ENCODE data around the gene HACD2. TPM values are rescaled to one million over a fixed set of nuclear protein-coding genes. Genes with fewer than 3 reads are reported as not detected.

HACD2 gene
- total and polyA plus RNA-seq, 9 of the 15 experiments (the other 6 are each of a cell fraction or from before 2014, with no cell fraction given): 1.3 to 10.5 (median 3.8) TPM

GRCh38 chr3:123499322-123499721 lies 85.5 kb downstream of the HACD2 start:
- Histone ChIP-seq H3K4me3 (no peak overlapping the region), H2AFZ (ENCODE audit: low read depth, low read length) (no peak overlapping the region), H4K20me1 (replicated peaks; ENCODE audit: control insufficient read depth, insufficient read depth, low read length) (no peaks in the 10 kb centered on the region), H3K9me1 (ENCODE audit: control insufficient read depth, insufficient read depth, low read length) (no peaks in the 10 kb centered on the region), H3K9ac (ENCODE audit: insufficient read depth in 1 of 2, low read depth in 2 of 2, low read length in 2 of 2) (no peak overlapping the region), H3K27ac (ENCODE audit: extremely low read depth, low read depth, low read length) (no peak overlapping the region), H3K79me2 (ENCODE audit: control insufficient read depth, insufficient read depth, low read length) (no peaks in the 10 kb centered on the region), H3K9me3 (replicated peaks; ENCODE audit: control insufficient read depth, insufficient read depth, low read depth, low read length) (no peaks in the 10 kb centered on the region), H3K4me1 (replicated peaks in 1 of 2; ENCODE audit: control insufficient read depth in 2 of 2, insufficient read depth in 2 of 2, low read length in 2 of 2) (no peaks in the 10 kb centered on the region), H3K27me3 (ENCODE audit: control insufficient read depth in 2 of 2, insufficient read depth in 2 of 2, low read length in 2 of 2) (no peaks in the 10 kb centered on the region), H3K4me2 (ENCODE audit: insufficient read depth, low read length) (no peak overlapping the region), H3K36me3 (ENCODE audit: control insufficient read depth, insufficient read depth, low read length) (0 out of 3 replicates have a peak, but pooled peaks cover 2% of the 10 kb centered on the region)
- in situ Hi-C loops (cut with MboI): no loop called here
- ChIA-PET CTCF (ENCODE audit: low intra/inter-chr PET ratio) (no interaction called here), POLR2A (no interaction called here)
- intact Hi-C loops (cut with micrococcal nuclease): no loop called here
- no TSS peak for BruUV-seq (replicated peaks)
- no peak for TF ChIP-seq THAP12 (CRISPR knock-in tag; IDR thresholded peaks at IDR 0.05)
- TF ChIP-seq WHSC1 (IDR thresholded peaks at IDR 0.05; ENCODE audit: low read length): no peak
- no peak for TF ChIP-seq PYGO2 (tag; IDR thresholded peaks at IDR 0.05)
- no peak for TF ChIP-seq GATAD2A (IDR thresholded peaks at IDR 0.05)
- TF ChIP-seq ZNF224 (CRISPR knock-in tag; IDR thresholded peaks at IDR 0.05): no peak
- no peak for TF ChIP-seq SIN3B (IDR thresholded peaks at IDR 0.05; ENCODE audit: low read depth)
- TF ChIP-seq ZNF134 (CRISPR knock-in tag; conservative IDR thresholded peaks at IDR 0.05): no peak
- TF ChIP-seq SREBF1 (IDR thresholded peaks at IDR 0.05; ENCODE audit: borderline replicate concordance, low read depth, low read length): no peak
- no peak for TF ChIP-seq ZNF511 (CRISPR knock-in tag; IDR thresholded peaks at IDR 0.05)
- no peak for TF ChIP-seq POLR2H (tag; IDR thresholded peaks at IDR 0.05; ENCODE audit: low read depth)
- no peak for TF ChIP-seq L3MBTL2 (IDR thresholded peaks at IDR 0.05)
- no peak for TF ChIP-seq ZBTB8A (IDR thresholded peaks at IDR 0.05; ENCODE audit: partially characterized antibody)
- no peak for TF ChIP-seq PTRF (tag; IDR thresholded peaks at IDR 0.05)
- FAIRE-seq (no peak), ATAC-seq (no peak), DNase-seq (ENCODE audit: extremely low read depth in 1 of 4, low spot score in 3 of 4) (no peak)
- 66% methylated on average over 3 of the region's 3 CpGs for WGBS (ENCODE audit: insufficient coverage, low coverage, missing lambda C conversion rate)
